WI38 (cell line): ENCODE data around the gene ANKH.

ENCODE experiments used
- H3K4me3 ChIP-seq: 2 replicates; pipeline ENCODE4 v1.5.1; 2011; ENCODE audit warnings: low read depth, mild to moderate bottlenecking, control low read depth, low read length
- TF ChIP-seq, protein P1 (sequence below): IDR thresholded peaks from 2 replicates; pipeline ENCODE4 v1.5.1; 2012; ENCODE audit warnings: low read depth, mild to moderate bottlenecking, control low read depth, low read length

Gene ANKH

DNA sequence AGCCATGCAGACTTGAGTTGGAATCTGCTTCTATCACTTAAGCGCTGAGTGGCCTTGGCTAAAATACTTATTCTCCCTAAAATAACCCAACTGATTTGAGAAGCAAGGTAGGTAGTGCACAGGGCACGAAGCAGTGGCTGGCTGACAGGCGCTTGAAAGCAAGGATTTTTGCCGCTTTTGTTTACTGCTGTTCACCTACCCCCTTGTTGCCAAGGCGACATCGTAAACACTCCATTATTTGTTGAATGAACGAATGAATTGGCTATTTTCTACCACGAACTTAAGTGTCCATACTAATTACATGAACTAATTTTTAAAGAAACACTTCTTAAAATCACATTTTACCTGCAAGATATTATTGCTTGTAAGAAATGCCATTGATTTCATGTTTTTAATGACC, 98.0 kb downstream of the ANKH start:
- TF ChIP-seq, protein P1, sequence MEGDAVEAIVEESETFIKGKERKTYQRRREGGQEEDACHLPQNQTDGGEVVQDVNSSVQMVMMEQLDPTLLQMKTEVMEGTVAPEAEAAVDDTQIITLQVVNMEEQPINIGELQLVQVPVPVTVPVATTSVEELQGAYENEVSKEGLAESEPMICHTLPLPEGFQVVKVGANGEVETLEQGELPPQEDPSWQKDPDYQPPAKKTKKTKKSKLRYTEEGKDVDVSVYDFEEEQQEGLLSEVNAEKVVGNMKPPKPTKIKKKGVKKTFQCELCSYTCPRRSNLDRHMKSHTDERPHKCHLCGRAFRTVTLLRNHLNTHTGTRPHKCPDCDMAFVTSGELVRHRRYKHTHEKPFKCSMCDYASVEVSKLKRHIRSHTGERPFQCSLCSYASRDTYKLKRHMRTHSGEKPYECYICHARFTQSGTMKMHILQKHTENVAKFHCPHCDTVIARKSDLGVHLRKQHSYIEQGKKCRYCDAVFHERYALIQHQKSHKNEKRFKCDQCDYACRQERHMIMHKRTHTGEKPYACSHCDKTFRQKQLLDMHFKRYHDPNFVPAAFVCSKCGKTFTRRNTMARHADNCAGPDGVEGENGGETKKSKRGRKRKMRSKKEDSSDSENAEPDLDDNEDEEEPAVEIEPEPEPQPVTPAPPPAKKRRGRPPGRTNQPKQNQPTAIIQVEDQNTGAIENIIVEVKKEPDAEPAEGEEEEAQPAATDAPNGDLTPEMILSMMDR = no peak
- no peak overlapping the region for H3K4me3 ChIP-seq

DNA sequence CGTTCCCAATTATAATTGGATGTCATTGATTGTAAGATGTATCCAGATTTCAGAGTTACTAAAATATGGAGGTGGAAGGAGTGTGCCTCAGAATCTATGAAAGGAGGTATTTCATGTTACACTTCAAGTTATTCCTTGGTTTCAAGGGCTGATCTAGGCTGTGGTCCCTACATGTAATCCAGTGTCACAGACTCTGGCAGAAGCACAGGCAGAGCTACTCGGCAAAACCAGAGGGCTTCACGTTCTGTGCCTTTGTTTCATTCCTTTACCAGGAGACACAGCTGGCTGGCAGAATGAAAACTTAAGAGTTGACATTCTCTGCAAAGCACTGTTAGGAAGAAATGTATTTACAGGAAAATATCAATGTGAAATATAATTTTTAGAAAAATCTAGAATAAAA, 99.6 kb downstream of the ANKH start:
- H3K4me3 ChIP-seq = no peak overlapping the region
- TF ChIP-seq, protein P1 = no peak

DNA sequence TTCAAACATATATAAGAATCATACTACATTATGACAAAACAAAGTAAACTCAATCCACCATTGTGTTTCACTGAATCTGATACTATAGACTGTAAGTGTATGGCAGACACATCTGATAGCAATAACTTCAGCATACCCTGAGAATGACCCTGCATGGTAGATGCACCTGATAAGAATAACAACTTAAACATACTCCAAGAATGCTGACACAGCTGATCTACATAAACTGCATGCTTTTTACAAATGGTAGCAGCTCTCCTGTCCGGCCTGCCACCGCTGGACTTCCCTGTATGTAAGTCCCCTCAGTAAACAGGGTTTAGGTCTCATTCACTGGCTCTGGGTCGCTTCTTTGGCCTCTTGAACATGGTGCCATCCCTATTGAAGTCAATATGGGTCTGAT, 100.4 kb downstream of the ANKH start:
- TF ChIP-seq, protein P1 = no peak
- H3K4me3 ChIP-seq = no peak overlapping the region

DNA sequence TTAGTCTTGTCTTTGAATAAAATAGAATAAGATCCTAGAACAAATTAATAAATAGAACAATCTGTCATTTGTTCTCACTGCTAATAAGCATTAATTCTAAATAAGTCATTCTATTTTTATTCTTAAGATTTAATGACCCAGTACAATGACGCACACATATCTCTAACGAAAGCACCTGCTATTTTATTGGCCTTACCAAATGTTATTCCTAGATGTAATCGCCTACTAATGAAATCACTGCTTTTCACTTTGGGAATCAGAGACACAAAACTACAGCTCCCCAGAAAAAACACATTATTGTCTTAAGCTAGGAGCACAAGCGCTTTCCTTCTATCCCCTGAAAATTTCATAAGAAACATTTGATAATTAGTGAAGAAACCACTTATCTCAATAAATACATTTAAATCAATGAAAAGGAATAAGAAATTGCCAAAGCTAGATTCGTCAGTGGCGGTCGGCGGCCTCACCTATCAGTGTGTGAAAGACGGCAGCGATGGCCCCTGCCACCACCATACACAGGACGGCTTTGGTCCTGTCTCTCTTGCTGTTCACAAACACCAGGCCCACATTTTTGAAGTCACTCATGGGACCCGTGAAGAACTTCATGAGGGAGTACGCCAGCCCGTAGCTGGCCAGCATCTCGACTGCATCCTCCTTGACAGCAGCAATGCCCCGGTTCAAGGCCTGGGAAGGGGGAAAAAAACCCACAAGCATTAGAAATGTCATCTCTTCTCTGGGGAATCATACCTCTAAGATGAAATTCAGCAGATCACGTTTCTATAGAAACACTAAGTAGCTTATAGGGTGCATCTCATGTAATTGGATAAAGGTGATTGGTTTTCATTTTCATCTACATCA, 102.8 kb downstream of the ANKH start:
- TF ChIP-seq, protein P1 = no peak
- no peak overlapping the region for H3K4me3 ChIP-seq

DNA sequence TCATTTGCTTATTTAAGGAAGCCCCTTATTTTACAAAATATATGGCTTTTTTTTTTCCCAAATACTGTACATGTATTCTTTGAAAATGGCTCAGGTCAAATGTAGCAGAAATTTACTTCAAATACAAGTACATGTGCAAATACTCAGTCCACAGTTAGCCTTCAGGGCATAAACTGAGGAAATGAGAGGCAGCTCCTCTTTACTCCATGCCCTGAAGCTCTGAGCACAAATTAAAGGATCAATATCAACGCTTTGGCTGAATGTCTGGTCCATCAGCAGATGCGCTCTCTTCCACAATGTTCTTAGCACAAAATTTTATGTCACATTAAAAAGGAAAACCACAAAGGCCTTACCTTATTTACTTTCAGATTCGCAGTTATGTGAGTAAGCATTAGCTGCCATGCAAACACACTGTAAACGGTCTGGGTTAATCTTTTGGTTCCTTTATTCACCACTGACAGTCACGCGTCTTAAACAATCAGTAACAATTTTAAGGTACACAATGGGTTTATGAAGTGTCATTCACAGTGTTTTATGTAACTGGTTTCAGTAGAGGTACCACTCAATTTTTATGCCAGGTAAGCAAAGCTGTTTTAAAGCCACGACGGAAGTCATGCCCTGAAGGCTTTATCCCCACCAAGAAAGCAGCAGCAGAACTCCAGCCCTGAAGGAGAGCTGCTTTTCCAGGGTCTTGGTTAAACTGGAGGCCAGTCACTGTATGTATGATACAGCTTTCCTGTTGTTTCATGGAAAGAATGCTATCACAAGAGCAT, 103.7 kb downstream of the ANKH start:
- TF ChIP-seq, protein P1 = no peak
- H3K4me3 ChIP-seq = no peak overlapping the region

DNA sequence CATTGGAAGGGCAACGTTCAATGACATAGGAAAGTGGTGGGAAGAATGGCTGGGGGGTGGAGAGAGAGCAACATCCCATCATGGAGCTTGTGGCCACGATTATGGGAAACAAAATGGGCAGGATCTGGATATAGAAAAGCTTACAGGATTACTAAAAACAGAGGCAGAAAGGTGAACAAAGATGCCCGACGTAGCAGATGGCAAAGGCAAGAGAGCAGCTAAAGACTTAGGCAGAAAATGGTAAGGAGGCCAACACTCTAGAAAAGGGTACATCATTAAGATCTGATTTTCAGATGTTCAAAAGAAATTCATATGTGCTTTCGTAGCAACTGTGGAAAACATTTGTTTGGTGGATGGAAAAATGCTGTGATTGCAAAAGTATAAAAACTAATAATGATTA, 104.5 kb downstream of the ANKH start:
- TF ChIP-seq, protein P1 = no peak
- no peak overlapping the region for H3K4me3 ChIP-seq

DNA sequence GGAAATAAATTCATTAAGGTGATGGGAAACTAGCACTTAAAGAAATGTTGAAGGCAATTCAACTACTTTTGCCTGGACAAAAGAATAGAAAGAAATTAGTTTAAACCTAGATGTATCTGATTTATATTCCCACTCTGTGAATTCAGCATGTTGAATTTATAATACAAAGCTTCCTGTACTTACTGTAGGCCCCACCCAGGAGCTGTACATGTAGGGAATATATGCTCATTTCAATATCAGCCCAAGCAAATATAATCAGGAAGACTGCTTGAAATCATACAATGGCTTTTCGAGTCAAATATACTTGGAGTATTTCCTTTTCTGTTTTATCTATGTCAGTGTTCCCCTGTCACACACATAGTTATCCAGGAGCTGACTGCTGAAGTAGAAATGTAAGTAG, 105.0 kb downstream of the ANKH start:
- TF ChIP-seq, protein P1 = no peak
- H3K4me3 ChIP-seq = no peak overlapping the region
